Spinal cord (tissue), 10 donors: Measurements from ENCODE around the gene SLC45A3. TPM values are rescaled to one million over a fixed set of nuclear protein-coding genes. Genes with fewer than 3 reads are reported as not detected.

Experiments used
- DNase-seq, 6 donors: peaks; one replicate each; pipeline versions ENCODE4 v3.0.0 to v3.0.0-alpha.2; 2013 to 2015; ENCODE audit warnings: low spot score in 6 of 6, low read depth in 4 of 6
- H3K27ac ChIP-seq: one replicate; pipeline ENCODE4 v1.5.1; 2013; ENCODE audit warnings: low read depth, low read length, control low read depth
- H3K27me3 ChIP-seq: one replicate; pipeline ENCODE4 v1.6.1; 2013; ENCODE audit warnings: low read length; ENCODE audit not compliant: control insufficient read depth, insufficient read depth
- H3K36me3 ChIP-seq: one replicate; pipeline ENCODE4 v1.6.1; 2013; ENCODE audit warnings: low read length; ENCODE audit not compliant: control insufficient read depth, insufficient read depth
- H3K4me1 ChIP-seq: one replicate; pipeline ENCODE4 v1.6.1; 2013; ENCODE audit warnings: low read length; ENCODE audit not compliant: control insufficient read depth, insufficient read depth
- H3K4me3 ChIP-seq: one replicate; pipeline ENCODE4 v1.5.1; 2013; ENCODE audit warnings: low read depth, low read length, control low read depth
- H3K9me3 ChIP-seq: one replicate; pipeline ENCODE4 v1.6.1; 2013; ENCODE audit warnings: low read length; ENCODE audit not compliant: control insufficient read depth, insufficient read depth
- WGBS: methylation state at CpG from one replicate; pipeline ENCODE4 v1.1.5; 2013; ENCODE audit warnings: missing lambda C conversion rate; ENCODE audit not compliant: insufficient coverage; 5-methylcytosine and 5-hydroxymethylcytosine counted together
- polyA plus RNA-seq, 2 donors: library from polyadenylated mRNA; unstranded; fragments of 120-200 nt; gene quantifications; one replicate each; pipeline ENCODE4 v1.2.1, GENCODE V29; 2013; ENCODE audit not compliant: insufficient read length in 2 of 2
- total RNA-seq, 2 donors: library from RNA; depleted of rRNA in 1 of 2; stranded (reverse); fragments of 120-200 nt in 1 of 2; fragments of >200 nt in 1 of 2; gene quantifications; one replicate each; pipeline versions ENCODE4 v1.2.3 to v1.2.4, GENCODE V29; 2013 to 2014
- donor health status: healthy.

Gene SLC45A3
- total and polyA plus RNA-seq, 4 donors: 6.3 to 9.5 (median 6.6) TPM

DNA sequence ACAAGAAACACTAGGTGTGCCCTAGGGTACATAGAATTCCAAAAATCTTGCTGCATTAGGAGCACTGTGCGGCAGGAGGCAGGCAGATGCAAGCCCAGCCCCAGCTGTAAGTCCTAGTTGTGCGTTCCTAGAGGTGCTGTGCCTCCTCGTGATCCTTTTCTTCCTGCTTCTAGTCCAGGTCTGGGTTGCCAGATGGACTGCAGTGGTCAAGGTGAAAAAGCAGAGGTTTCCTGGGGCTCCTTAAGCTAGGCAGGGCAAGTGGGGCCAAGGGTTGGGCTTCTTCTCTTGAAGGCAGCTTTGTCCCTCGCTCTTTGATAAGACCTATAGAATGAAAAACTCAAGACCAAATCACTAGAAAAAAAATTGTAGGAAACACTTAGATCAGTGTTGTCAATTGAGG lies 21.6 kb upstream of the SLC45A3 start:
- H3K36me3 ChIP-seq: peaks cover 6% of the 10 kb centered on the region
- peaks cover 18% of the 10 kb centered on the region for H3K4me1 ChIP-seq
- no peak overlapping the region for H3K4me3 ChIP-seq
- 43% methylated on average over 2 of the region's 4 CpGs for WGBS
- DNase-seq: no peak
- no peak overlapping the region for H3K27ac ChIP-seq
- no peaks in the 10 kb centered on the region for H3K27me3 ChIP-seq
- no peaks in the 10 kb centered on the region for H3K9me3 ChIP-seq

DNA sequence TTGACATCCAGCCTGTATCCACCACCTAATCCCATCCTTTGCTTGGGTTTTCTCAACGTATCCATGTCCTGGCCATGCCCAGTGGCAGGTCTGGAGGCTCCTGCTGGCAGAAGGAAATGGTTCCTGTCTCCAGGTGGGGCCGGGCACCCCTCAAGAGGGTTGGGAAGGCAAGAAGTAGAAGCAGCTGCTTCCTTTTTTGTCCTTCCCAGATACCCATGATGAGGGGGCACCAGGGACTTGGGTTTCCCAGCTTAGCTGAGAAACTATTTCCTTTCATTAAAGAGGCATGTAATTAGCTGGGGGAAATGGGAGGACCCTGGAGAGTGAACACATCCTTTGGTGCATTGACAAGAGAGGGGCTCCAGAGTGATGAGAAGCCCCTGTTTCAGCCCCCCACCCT lies 21.1 kb upstream of the SLC45A3 start:
- H3K4me3 ChIP-seq: no peak overlapping the region
- peak in 1 of 6 donors; percentile 51 for DNase-seq
- no peaks in the 10 kb centered on the region for H3K9me3 ChIP-seq
- H3K27ac ChIP-seq: peak overlapping the region; percentile 0
- H3K27me3 ChIP-seq: no peaks in the 10 kb centered on the region
- H3K36me3 ChIP-seq: peaks cover 6% of the 10 kb centered on the region
- peaks cover 18% of the 10 kb centered on the region for H3K4me1 ChIP-seq
- WGBS: 67% methylated on average over 1 of the region's 2 CpGs

DNA sequence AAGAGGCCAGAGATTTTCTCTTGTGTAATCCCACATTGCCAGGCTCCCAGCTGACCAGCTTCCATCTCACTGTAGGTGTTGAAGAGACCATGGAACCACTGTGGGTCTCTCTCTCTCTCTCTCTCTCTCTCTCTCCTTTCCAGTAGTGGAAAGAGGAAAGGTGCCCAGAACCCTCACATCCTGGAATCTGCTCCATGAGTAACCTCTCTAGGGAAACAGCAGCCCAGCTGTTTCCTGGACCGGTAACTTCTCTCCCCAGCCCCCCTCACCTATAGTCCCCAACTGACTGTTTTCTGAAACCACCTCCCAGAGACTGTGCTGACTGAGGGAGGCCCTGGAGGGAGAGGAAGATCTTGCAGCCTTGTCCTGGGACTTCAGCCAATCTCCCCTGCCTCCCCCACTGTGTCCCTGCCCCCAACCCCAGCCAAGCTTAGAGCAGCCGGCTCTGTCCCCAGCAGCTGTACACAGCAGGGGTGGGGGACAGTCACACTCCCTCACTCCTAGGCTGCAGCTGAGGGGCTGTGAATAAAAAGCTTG lies 20.6 kb upstream of the SLC45A3 start:
- WGBS: 0% methylated on average over 1 of the region's 2 CpGs
- Histone ChIP-seq H3K36me3 (peaks cover 3% of the 10 kb centered on the region), H3K27me3 (no peaks in the 10 kb centered on the region), H3K4me1 (peaks cover 18% of the 10 kb centered on the region), H3K27ac (peak overlapping the region; percentile 15), H3K4me3 (no peak overlapping the region), H3K9me3 (no peaks in the 10 kb centered on the region)
- DNase-seq: peak in 3 of 6 donors; percentile 37 to 81 (median 75)

DNA sequence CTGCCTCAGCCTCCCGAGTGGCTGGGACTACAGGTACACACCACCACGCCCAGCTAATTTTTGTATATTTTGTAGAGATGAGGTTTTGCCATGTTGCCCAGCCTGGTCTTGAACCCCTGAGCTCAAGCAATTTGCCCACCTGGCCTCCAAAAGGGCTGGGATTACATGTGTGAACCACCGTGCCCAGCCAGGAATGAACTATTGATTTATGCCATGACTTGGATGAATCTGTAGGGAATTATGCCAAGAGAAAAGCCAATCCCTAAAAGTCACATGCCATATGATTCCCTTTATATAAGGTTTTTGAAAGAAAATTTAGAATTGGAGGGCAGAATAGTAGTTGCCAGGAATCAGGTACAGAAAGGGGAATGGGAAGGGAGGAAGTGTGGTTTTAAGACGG lies 19.1 kb upstream of the SLC45A3 start:
- no peak overlapping the region for H3K27ac ChIP-seq
- no peaks in the 10 kb centered on the region for H3K27me3 ChIP-seq
- H3K9me3 ChIP-seq: no peaks in the 10 kb centered on the region
- WGBS: 100% methylated on average over 2 of the region's 4 CpGs
- peaks cover 18% of the 10 kb centered on the region for H3K4me1 ChIP-seq
- no peak for DNase-seq
- no peaks in the 10 kb centered on the region for H3K36me3 ChIP-seq
- no peak overlapping the region for H3K4me3 ChIP-seq

DNA sequence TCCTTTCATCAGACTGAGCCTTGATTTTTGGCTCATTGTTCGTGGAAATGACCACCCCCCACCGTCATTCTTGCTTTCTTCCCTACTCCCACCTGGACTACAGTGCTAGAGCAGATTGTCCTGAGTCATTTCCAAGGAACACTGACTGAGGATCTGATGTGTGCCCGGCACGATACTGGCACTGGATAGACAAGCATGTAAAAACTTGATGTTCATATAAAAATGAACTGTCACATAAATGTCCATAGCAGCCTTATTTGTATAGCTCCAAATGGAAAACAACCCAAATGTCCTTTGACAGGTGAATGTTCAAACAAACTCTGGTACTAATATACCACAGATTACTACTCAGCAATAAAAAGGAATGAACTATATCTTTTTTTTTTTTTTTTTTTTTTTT lies 18.6 kb upstream of the SLC45A3 start:
- Histone ChIP-seq H3K9me3 (no peaks in the 10 kb centered on the region), H3K27me3 (no peaks in the 10 kb centered on the region), H3K4me3 (no peak overlapping the region), H3K27ac (no peak overlapping the region), H3K4me1 (peaks cover 19% of the 10 kb centered on the region), H3K36me3 (no peaks in the 10 kb centered on the region)
- no peak for DNase-seq
- WGBS: 89% methylated on average over 2 of the region's 4 CpGs

DNA sequence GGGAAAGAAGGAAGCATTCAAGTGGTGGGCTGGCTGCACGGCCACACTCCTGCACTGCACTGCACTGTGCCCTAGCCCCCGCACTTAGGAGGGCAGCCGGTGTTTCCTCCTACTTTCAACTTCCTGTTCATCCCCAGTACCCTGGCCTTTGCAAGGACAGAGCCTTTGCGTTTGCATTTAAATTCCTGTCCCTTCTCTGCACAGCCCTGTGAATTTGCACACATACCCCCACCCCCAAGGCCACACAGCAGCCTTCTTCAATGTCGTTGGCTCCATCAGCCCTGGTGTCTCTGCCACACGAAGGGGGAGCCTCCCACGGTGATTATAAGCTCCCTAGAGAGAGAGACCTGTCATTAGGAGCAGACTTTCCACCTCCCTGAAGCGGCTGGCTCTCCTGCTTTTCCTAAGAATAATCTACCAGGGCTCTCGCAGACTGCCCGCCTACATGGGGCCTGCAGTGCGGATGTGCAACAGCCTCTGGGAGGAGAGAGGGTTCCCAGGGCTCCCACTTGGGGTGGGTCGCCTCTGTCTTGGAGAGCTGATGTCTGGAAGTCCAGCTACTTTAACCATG lies 13.2 kb upstream of the SLC45A3 start:
- no peak for DNase-seq
- Histone ChIP-seq H3K4me3 (no peak overlapping the region), H3K36me3 (no peaks in the 10 kb centered on the region), H3K27me3 (no peaks in the 10 kb centered on the region), H3K4me1 (peaks cover 9% of the 10 kb centered on the region), H3K9me3 (no peaks in the 10 kb centered on the region), H3K27ac (no peak overlapping the region)
- 35% methylated on average over 7 of the region's 12 CpGs for WGBS

DNA sequence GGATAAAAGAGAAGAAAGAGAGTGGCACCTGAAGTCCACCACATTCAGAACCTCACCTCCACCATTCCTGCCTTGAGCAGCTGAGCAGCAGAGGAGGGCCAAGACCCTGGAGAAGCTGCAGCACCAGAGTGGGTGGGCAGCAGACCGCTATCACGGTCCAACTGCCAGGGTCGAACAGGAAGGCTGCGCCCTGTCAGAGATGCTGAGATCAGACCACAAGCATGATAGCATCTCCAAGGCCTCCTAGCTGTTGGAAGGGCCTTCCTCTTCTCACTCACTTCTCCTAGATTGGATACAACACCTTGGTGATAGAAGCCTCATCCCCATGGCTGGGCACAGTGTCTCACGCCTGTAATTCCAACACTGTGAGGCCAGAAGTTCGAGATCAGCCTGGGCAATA lies 12.1 kb upstream of the SLC45A3 start:
- no peaks in the 10 kb centered on the region for H3K36me3 ChIP-seq
- no peak overlapping the region for H3K27ac ChIP-seq
- peaks cover 9% of the 10 kb centered on the region for H3K4me1 ChIP-seq
- H3K9me3 ChIP-seq: no peaks in the 10 kb centered on the region
- no peak overlapping the region for H3K4me3 ChIP-seq
- 91% methylated on average over 4 of the region's 6 CpGs for WGBS
- DNase-seq: no peak
- H3K27me3 ChIP-seq: no peaks in the 10 kb centered on the region

DNA sequence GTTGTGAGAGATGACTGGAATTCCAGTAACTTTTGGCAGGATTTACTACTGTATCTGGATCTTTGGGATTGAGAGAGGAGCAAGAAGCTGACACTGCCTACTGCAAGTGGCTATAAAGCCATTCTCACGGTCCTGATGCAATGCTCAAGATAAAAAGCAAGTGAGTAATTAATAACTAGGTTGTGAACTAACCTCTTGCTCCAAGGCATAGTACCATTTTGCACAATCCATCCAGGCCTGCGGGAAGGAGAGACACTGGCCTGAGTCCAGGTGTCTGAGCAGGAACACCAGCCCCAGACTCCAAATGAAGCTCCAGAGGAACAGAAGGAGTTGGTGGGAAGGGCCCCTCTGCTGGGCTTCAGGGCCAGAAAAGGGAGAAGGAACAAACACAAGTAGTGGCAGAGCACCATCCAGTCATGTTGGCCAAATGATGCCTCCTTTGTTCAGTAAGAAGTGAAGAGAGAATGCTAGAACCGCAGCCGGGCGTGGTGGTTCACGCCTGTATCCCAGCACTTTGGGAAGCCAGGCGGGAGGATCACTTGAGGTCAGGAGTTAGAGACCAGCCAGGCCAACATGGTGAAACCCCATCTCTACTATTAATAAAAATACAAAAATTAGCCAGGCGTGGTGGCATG lies 9.9 kb upstream of the SLC45A3 start:
- Histone ChIP-seq H3K4me3 (no peak overlapping the region), H3K4me1 (peaks cover 9% of the 10 kb centered on the region), H3K27ac (no peak overlapping the region), H3K27me3 (no peaks in the 10 kb centered on the region), H3K36me3 (no peaks in the 10 kb centered on the region), H3K9me3 (no peaks in the 10 kb centered on the region)
- no peak for DNase-seq
- 91% methylated on average over 4 of the region's 8 CpGs for WGBS

DNA sequence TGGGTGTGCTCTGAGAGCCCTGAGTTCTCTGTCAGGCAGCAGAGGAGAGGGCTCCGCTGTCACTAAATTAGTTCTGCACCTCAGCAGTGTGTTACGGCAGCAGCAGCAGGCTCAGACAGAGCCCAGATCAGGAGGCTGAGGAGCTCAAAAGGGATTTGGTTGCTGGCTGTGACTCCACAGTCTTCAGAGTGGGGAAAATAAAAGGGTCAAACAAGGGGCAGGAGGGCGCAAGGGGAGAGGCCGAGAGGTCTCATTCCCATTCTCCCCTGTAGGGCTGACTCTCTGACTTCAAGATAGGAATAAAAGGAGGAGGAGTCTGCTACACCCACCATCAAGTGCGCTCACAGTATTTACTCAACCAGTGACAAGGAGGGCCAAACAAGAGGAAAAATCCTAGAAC lies 9.2 kb upstream of the SLC45A3 start:
- 55% methylated on average over 3 of the region's 5 CpGs for WGBS
- H3K4me3 ChIP-seq: no peak overlapping the region

More for the DNA sequence above, 9.2 kb upstream of the SLC45A3 start:
- H3K9me3 ChIP-seq: no peaks in the 10 kb centered on the region
- no peaks in the 10 kb centered on the region for H3K27me3 ChIP-seq
- H3K36me3 ChIP-seq: no peaks in the 10 kb centered on the region
- no peak overlapping the region for H3K27ac ChIP-seq
- H3K4me1 ChIP-seq: peaks cover 9% of the 10 kb centered on the region
- no peak for DNase-seq
